Measurements from ENCODE around the gene ANKRD34A. TPM values are rescaled to one million over a fixed set of nuclear protein-coding genes. Genes with fewer than 3 reads are reported as not detected.

ANKRD34A gene
- total RNA-seq, 1 experiment from 2014 or later = 0.77 TPM

DNA sequence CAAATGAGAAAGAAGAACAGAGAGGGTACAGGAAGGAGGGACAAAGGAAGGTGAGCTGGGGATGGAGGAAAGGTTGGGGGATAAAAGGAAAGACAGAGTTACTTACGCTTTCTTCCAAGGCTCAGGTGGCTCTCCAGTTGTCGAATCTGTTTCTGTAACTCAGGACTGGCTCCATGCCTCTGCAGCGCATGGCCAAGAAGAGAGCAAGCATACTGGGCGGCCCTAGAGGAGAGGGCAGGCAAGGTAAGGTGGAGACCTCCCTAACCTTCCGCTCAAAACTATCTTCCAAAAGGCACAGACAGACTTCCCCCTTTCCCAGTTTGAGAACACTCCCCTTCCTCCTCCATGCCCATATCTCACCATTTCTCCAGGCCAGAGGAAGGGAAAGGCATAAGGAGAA lies 46.8 kb downstream of the ANKRD34A start:
- ChIA-PET CTCF (no interaction called here), POLR2A (no interaction called here)
- TF ChIP-seq, protein P1, sequence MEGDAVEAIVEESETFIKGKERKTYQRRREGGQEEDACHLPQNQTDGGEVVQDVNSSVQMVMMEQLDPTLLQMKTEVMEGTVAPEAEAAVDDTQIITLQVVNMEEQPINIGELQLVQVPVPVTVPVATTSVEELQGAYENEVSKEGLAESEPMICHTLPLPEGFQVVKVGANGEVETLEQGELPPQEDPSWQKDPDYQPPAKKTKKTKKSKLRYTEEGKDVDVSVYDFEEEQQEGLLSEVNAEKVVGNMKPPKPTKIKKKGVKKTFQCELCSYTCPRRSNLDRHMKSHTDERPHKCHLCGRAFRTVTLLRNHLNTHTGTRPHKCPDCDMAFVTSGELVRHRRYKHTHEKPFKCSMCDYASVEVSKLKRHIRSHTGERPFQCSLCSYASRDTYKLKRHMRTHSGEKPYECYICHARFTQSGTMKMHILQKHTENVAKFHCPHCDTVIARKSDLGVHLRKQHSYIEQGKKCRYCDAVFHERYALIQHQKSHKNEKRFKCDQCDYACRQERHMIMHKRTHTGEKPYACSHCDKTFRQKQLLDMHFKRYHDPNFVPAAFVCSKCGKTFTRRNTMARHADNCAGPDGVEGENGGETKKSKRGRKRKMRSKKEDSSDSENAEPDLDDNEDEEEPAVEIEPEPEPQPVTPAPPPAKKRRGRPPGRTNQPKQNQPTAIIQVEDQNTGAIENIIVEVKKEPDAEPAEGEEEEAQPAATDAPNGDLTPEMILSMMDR (IDR thresholded peaks at IDR 0.05; ENCODE audit: insufficient read depth in 1 of 2, low read depth in 1 of 2, low read length in 1 of 2, severe bottlenecking in 1 of 2, unreplicated experiment in 1 of 2) = no peak
- BruUV-seq (replicated peaks) = no TSS peak
- no peaks in the 10 kb centered on the region for H3K27me3 Mint-ChIP-seq (ENCODE audit: insufficient read depth, unreplicated experiment)
- H3K4me1 Mint-ChIP-seq (ENCODE audit: low read depth, unreplicated experiment) = peaks cover 7% of the 10 kb centered on the region
- H3K9me3 Mint-ChIP-seq (ENCODE audit: unreplicated experiment) = no peaks in the 10 kb centered on the region
- Histone ChIP-seq H3K4me1 (no peaks in the 10 kb centered on the region), H3K27me3 (replicated peaks; ENCODE audit: control insufficient read depth, insufficient read depth, low read length) (no peaks in the 10 kb centered on the region), H3K36me3 (ENCODE audit: control insufficient read depth, insufficient read depth, low read length) (no peaks in the 10 kb centered on the region), H3K4me3 (ENCODE audit: low read depth, low read length) (peak overlapping the region; percentile 76), H3K9me3 (no peaks in the 10 kb centered on the region)
- no peak for DNase-seq
- peaks cover 6% of the 10 kb centered on the region for H3K36me3 Mint-ChIP-seq (ENCODE audit: insufficient read depth, unreplicated experiment)
- intact Hi-C loops (cut with micrococcal nuclease; ENCODE audit: unreplicated experiment) = no loop called here
- peak overlapping the region; percentile 94 for H3K4me3 Mint-ChIP-seq (ENCODE audit: unreplicated experiment)
- peak overlapping the region; percentile 79 for H3K27ac Mint-ChIP-seq (ENCODE audit: unreplicated experiment)

DNA sequence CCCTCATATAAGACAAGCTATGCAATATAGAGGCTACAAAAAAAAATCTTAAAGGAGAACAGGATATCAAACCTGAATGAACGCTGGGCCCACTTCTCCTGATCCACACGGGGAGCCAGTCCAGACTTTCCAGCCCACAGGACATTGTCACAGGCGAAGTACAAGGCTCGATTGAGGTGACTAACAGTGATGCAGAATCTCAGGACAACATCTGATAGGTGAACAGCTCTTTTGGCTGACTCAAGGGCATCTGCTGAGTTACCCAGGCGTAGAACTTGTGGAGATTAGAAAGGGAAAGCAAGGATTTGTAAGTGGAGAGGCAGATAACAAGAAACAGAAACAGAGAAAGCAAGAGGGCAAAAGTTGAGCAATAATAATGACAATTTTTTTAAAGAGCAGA lies 47.6 kb downstream of the ANKRD34A start:
- TF ChIP-seq, protein P1 (IDR thresholded peaks at IDR 0.05; ENCODE audit: insufficient read depth in 1 of 2, low read depth in 1 of 2, low read length in 1 of 2, severe bottlenecking in 1 of 2, unreplicated experiment in 1 of 2) = no peak
- no peak for DNase-seq
- Mint-ChIP-seq H3K4me3 (ENCODE audit: unreplicated experiment) (peak overlapping the region; percentile 94), H3K36me3 (ENCODE audit: insufficient read depth, unreplicated experiment) (peaks cover 6% of the 10 kb centered on the region), H3K4me1 (ENCODE audit: low read depth, unreplicated experiment) (peaks cover 7% of the 10 kb centered on the region), H3K27ac (ENCODE audit: unreplicated experiment) (no peak overlapping the region), H3K27me3 (ENCODE audit: insufficient read depth, unreplicated experiment) (no peaks in the 10 kb centered on the region), H3K9me3 (ENCODE audit: unreplicated experiment) (no peaks in the 10 kb centered on the region)
- POLR2A ChIA-PET = no interaction called here
- no peaks in the 10 kb centered on the region for H3K36me3 ChIP-seq (ENCODE audit: control insufficient read depth, insufficient read depth, low read length)
- no TSS peak for BruUV-seq (replicated peaks)
- intact Hi-C loops (cut with micrococcal nuclease; ENCODE audit: unreplicated experiment) = no loop called here
- CTCF ChIA-PET = interaction anchor here (0.6 kb wide), 1 partner anchor 18 kb away, joined by 4 read pairs; no protein-coding TSS in a partner anchor
- H3K4me3 ChIP-seq (ENCODE audit: low read depth, low read length) = no peak overlapping the region
- no peaks in the 10 kb centered on the region for H3K9me3 ChIP-seq
- H3K27me3 ChIP-seq (replicated peaks; ENCODE audit: control insufficient read depth, insufficient read depth, low read length) = no peaks in the 10 kb centered on the region
- no peaks in the 10 kb centered on the region for H3K4me1 ChIP-seq

DNA sequence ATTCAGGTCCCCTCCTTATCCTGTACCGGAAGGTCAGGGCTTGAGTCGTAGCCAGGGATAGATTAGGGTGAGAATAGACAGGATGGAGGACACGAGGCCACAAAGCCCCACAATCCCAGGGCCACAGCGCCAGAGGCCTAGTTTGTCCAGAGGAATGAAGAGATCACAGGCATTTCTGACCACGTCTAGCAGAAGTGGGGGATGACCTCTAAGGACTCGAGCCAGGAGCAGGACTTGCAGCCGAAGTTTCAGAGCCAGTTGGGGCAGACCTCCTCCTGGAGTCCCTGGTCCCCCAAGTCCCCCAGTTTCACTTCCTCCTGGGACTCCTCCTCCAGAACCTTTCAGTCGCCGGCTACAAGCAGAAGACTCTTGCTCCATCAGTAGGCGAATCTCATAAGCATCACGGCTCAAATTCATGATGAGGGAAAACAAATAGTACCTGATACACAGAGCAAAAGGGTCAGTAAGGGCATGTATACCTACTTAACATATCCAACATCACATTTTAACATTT lies 52.2 kb downstream of the ANKRD34A start:
- TF ChIP-seq, protein P1 (IDR thresholded peaks at IDR 0.05; ENCODE audit: insufficient read depth in 1 of 2, low read depth in 1 of 2, low read length in 1 of 2, severe bottlenecking in 1 of 2, unreplicated experiment in 1 of 2) = no peak
- intact Hi-C loops (cut with micrococcal nuclease; ENCODE audit: unreplicated experiment) = no loop called here
- no TSS peak for BruUV-seq (replicated peaks)

More for the DNA sequence above, 52.2 kb downstream of the ANKRD34A start:
- no peak for DNase-seq
- H3K9me3 ChIP-seq = no peaks in the 10 kb centered on the region
- POLR2A ChIA-PET = no interaction called here
- H3K4me1 Mint-ChIP-seq (ENCODE audit: low read depth, unreplicated experiment) = no peaks in the 10 kb centered on the region
- no peak overlapping the region for H3K4me3 Mint-ChIP-seq (ENCODE audit: unreplicated experiment)
- no peaks in the 10 kb centered on the region for H3K9me3 Mint-ChIP-seq (ENCODE audit: unreplicated experiment)
- no peaks in the 10 kb centered on the region for H3K36me3 ChIP-seq (ENCODE audit: control insufficient read depth, insufficient read depth, low read length)
- H3K27ac Mint-ChIP-seq (ENCODE audit: unreplicated experiment) = no peak overlapping the region
- no peaks in the 10 kb centered on the region for H3K27me3 ChIP-seq (replicated peaks; ENCODE audit: control insufficient read depth, insufficient read depth, low read length)
- H3K4me1 ChIP-seq = no peaks in the 10 kb centered on the region
- H3K4me3 ChIP-seq (ENCODE audit: low read depth, low read length) = no peak overlapping the region
- H3K36me3 Mint-ChIP-seq (ENCODE audit: insufficient read depth, unreplicated experiment) = no peaks in the 10 kb centered on the region
- CTCF ChIA-PET = interaction anchor here (1.8 kb wide), 1 partner anchor 20 kb away, joined by 10 read pairs; no protein-coding TSS in a partner anchor
- no peaks in the 10 kb centered on the region for H3K27me3 Mint-ChIP-seq (ENCODE audit: insufficient read depth, unreplicated experiment)

Other genes with a start within 250 kb of the ANKRD34A start
- gene CD160, start 245.1 kb downstream of the ANKRD34A start, total RNA-seq (2022) = 0.16 and 0.20 TPM in 2 replicates
- gene RNF115, start 140.5 kb downstream of the ANKRD34A start, total RNA-seq (2022) = 16.6 and 17.5 TPM in 2 replicates
- gene POLR3C, start 140.4 kb downstream of the ANKRD34A start, total RNA-seq (2022) = 48.0 and 48.8 TPM in 2 replicates
- 4.8 and 6.4 TPM in 2 replicates for gene NUDT17, start 118.9 kb downstream of the ANKRD34A start, total RNA-seq (2022)
- gene PIAS3, start 105.5 kb downstream of the ANKRD34A start, total RNA-seq (2022) = 20.3 and 22.0 TPM in 2 replicates
- gene ANKRD35, start 78.7 kb downstream of the ANKRD34A start, total RNA-seq (2022) = 0.09 and 0.34 TPM in 2 replicates
- 0.12 and 0.43 TPM in 2 replicates for gene ITGA10, start 54.5 kb downstream of the ANKRD34A start, total RNA-seq (2022)
- 14.5 and 16.1 TPM in 2 replicates for gene PEX11B, start 45.9 kb downstream of the ANKRD34A start, total RNA-seq (2022)
- 178 and 185 TPM in 2 replicates for gene RBM8A, start 37.1 kb downstream of the ANKRD34A start, total RNA-seq (2022)
- 0.82 and 1.1 TPM in 2 replicates for gene LIX1L, start 6.6 kb downstream of the ANKRD34A start, total RNA-seq (2022)
- gene POLR3GL, start 115 bp upstream of the ANKRD34A start, total RNA-seq (2022) = 2.9 and 3.4 TPM in 2 replicates
- gene TXNIP, start 32.0 kb upstream of the ANKRD34A start, total RNA-seq (2022) = 27.5 and 38.6 TPM in 2 replicates
- gene HJV, start 57.2 kb upstream of the ANKRD34A start, total RNA-seq (2022) = not detected in 2 replicates
- 2.3 TPM in 2 replicates for gene NBPF10, start 180.2 kb upstream of the ANKRD34A start, total RNA-seq (2022)

Data from Caco-2 (cell line).